Measurements from ENCODE around the gene RAB11FIP4.

Gene RAB11FIP4

DNA sequence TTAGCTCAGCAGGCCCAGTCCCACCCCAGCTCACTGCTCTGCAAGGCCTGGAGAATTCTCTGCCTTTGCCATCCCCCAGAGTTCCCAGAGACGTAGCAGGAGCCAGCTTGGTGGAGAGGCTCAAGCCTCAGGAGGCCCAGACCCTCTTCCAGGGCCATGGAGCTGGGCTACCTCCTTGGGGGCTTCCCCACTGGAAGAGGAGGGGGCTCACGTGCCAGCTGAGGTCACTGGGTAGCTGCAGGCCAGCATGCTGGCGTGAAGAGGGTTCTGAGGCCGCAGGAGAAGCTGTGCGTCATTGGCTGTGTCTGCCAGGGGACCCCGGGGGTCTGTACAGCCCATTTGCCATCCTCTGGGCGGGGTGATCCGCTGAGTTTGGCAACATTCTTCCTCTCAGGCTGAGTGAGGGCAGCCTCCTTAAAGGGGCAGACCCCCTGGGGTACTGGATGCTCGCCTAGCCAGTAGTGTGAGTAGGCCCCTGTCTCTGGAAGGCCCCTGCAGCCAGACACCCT, 131.6 kb downstream of the RAB11FIP4 start:
- Histone ChIP-seq H3K9me3 (ENCODE audit: control insufficient read depth, insufficient read depth, low read depth, low read length) (peaks cover 2% of the 10 kb centered on the region; the same call in 1 of the 2 replicates), H3K27ac (ENCODE audit: low read depth, low read length) (no peak overlapping the region), H3K9ac (ENCODE audit: low read length) (no peak overlapping the region), H3K4me3 (ENCODE audit: low read depth, low read length) (no peak overlapping the region), H3K27me3 (ENCODE audit: control insufficient read depth, insufficient read depth, low read length) (no peaks in the 10 kb centered on the region), H3K4me1 (ENCODE audit: control insufficient read depth, insufficient read depth, low read length) (no peaks in the 10 kb centered on the region; the same call in 1 of the 2 replicates), H3K36me3 (ENCODE audit: control insufficient read depth, insufficient read depth, low read length) (peaks cover 30% of the 10 kb centered on the region)

DNA sequence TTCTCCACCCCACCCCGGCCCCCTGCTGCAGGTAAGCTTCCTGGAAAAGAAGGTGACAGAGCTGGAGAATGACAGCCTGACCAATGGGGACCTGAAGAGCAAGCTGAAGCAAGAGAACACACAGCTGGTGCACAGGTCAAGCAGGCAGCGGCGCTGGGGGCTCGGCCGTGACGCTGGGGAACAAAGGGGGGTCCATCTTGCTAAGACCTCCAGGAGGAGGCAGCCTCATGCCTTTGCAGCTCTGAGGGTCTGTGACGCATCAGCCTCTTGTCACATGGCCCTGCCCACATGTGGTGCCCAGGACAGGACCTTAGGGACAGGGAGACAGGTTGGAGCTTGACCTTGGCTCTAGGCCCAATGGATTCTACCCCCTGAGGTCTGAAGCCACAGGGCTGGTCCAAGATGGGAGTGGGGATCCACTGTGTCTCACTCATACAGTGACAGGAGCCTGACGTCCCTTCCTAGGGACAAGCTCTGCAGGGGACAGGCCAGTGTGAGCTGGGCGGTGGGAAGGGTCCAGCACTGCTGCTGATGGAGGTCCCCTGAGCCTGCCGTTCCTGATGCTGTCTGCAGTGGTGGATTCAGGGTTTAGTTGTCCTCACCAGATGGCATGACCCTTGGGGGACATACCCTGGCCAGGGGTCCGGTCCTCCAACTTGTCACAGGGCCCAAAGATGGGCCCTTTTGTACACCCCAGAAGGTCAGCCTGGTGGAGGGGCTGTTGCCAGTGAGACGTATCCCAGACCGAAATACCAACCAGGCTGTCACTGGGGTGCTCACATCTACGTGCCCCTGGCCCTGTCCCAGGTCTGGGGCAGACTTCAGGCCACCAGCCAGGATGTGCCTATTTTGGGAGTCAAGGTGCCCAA, 132.6 kb downstream of the RAB11FIP4 start:
- no peak overlapping the region for H3K27ac ChIP-seq (ENCODE audit: low read depth, low read length)
- H3K4me3 ChIP-seq (ENCODE audit: low read depth, low read length), result no peak overlapping the region
- peaks cover 40% of the 10 kb centered on the region for H3K36me3 ChIP-seq (ENCODE audit: control insufficient read depth, insufficient read depth, low read length)
- H3K9ac ChIP-seq (ENCODE audit: low read length), result no peak overlapping the region
- peaks cover 2% of the 10 kb centered on the region; the same call in 1 of the 2 replicates for H3K9me3 ChIP-seq (ENCODE audit: control insufficient read depth, insufficient read depth, low read depth, low read length)
- no peaks in the 10 kb centered on the region for H3K27me3 ChIP-seq (ENCODE audit: control insufficient read depth, insufficient read depth, low read length)
- H3K4me1 ChIP-seq (ENCODE audit: control insufficient read depth, insufficient read depth, low read length), result no peaks in the 10 kb centered on the region; the same call in 1 of the 2 replicates

GRCh38 chr17:31524926-31525800, 133.7 kb downstream of the RAB11FIP4 start:
- Histone ChIP-seq H3K27ac (ENCODE audit: low read depth, low read length) (no peak overlapping the region), H3K36me3 (ENCODE audit: control insufficient read depth, insufficient read depth, low read length) (peaks cover 51% of the 10 kb centered on the region), H3K4me3 (ENCODE audit: low read depth, low read length) (no peak overlapping the region), H3K9me3 (ENCODE audit: control insufficient read depth, insufficient read depth, low read depth, low read length) (peaks cover 2% of the 10 kb centered on the region; the same call in 1 of the 2 replicates), H3K9ac (ENCODE audit: low read length) (no peak overlapping the region), H3K4me1 (ENCODE audit: control insufficient read depth, insufficient read depth, low read length) (no peaks in the 10 kb centered on the region; the same call in 1 of the 2 replicates), H3K27me3 (ENCODE audit: control insufficient read depth, insufficient read depth, low read length) (no peaks in the 10 kb centered on the region)

DNA sequence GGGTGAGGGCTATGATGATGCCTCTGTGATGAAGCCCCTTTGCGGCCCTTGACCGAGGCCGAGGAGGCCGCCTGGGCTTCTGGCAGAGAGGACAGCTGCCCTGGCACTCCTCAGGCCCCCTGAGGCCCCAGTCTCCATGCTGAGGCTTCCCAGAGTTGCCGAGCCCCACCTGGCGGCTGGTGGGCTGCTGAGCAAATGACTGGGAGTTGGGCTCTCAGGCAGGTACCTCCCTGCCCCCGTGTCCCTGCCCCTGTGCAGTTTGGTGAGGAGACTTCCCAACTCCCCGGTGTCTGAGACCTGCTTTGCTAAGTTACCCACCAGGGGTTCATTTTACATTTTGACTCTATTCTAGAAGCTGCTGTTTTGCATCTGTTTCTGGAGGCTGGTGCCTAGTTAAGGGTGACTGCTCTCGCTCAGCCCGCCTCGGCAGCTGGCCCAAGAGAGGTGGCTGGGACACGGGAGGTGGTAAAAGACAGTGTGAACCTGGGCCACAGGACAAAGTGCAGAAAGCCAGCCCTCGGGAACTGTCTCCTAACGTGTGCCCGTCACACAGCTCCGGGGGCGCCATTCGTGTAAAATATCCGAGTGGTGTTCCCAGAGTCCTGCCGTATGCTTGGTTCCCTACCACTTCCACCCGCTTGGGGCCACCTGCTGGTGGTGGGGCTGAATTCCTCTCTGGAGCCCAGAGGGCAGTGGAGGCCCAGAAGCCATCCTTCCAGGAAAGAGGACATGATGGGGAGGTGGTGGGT, 134.5 kb downstream of the RAB11FIP4 start:
- Histone ChIP-seq H3K27ac (ENCODE audit: low read depth, low read length) (no peak overlapping the region), H3K27me3 (ENCODE audit: control insufficient read depth, insufficient read depth, low read length) (no peaks in the 10 kb centered on the region), H3K9me3 (ENCODE audit: control insufficient read depth, insufficient read depth, low read depth, low read length) (peaks cover 2% of the 10 kb centered on the region; the same call in 1 of the 2 replicates), H3K9ac (ENCODE audit: low read length) (no peak overlapping the region), H3K36me3 (ENCODE audit: control insufficient read depth, insufficient read depth, low read length) (peaks cover 59% of the 10 kb centered on the region), H3K4me1 (ENCODE audit: control insufficient read depth, insufficient read depth, low read length) (no peaks in the 10 kb centered on the region; the same call in 1 of the 2 replicates), H3K4me3 (ENCODE audit: low read depth, low read length) (no peak overlapping the region)

DNA sequence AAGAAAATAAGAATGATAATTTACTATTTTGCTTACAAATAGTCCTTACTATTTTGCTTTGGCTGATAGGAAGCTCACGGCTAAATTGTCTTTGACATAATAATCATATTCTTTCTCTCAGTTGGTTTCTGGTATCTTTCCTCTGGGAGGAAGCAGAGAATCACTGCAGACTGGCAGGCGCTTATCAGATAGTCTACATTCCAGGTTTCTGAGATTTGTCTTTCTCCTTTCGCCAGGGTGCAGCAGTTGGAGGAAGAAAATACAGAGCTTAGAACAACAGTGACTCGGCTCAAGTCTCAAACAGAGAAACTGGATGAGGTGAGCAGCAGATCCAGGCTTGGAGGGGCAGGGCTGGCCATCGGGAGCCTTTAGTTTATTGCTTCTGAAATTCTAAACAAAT, 136.1 kb downstream of the RAB11FIP4 start:
- no peak overlapping the region for H3K9ac ChIP-seq (ENCODE audit: low read length)
- H3K27me3 ChIP-seq (ENCODE audit: control insufficient read depth, insufficient read depth, low read length), result no peaks in the 10 kb centered on the region
- H3K27ac ChIP-seq (ENCODE audit: low read depth, low read length), result no peak overlapping the region
- H3K4me1 ChIP-seq (ENCODE audit: control insufficient read depth, insufficient read depth, low read length), result no peaks in the 10 kb centered on the region; the same call in 1 of the 2 replicates
- peaks cover 67% of the 10 kb centered on the region for H3K36me3 ChIP-seq (ENCODE audit: control insufficient read depth, insufficient read depth, low read length)
- no peak overlapping the region for H3K4me3 ChIP-seq (ENCODE audit: low read depth, low read length)
- H3K9me3 ChIP-seq (ENCODE audit: control insufficient read depth, insufficient read depth, low read depth, low read length), result peaks cover 2% of the 10 kb centered on the region; the same call in 1 of the 2 replicates

- Histone ChIP-seq H3K9me3 (ENCODE audit: control insufficient read depth, insufficient read depth, low read depth, low read length) (peaks cover 2% of the 10 kb centered on the region; the same call in 1 of the 2 replicates), H3K27ac (ENCODE audit: low read depth, low read length) (no peak overlapping the region), H3K9ac (ENCODE audit: low read length) (no peak overlapping the region), H3K36me3 (ENCODE audit: control insufficient read depth, insufficient read depth, low read length) (peaks cover 59% of the 10 kb centered on the region), H3K4me1 (ENCODE audit: control insufficient read depth, insufficient read depth, low read length) (peaks cover 4% of the 10 kb centered on the region; the same call in 1 of the 2 replicates), H3K27me3 (ENCODE audit: control insufficient read depth, insufficient read depth, low read length) (no peaks in the 10 kb centered on the region), H3K4me3 (ENCODE audit: low read depth, low read length) (no peak overlapping the region)
These were observed 136.9 kb downstream of the RAB11FIP4 start for GRCh38 chr17:31528291-31528874.

- Histone ChIP-seq H3K9ac (ENCODE audit: low read length) (no peak overlapping the region), H3K36me3 (ENCODE audit: control insufficient read depth, insufficient read depth, low read length) (peaks cover 48% of the 10 kb centered on the region), H3K27me3 (ENCODE audit: control insufficient read depth, insufficient read depth, low read length) (no peaks in the 10 kb centered on the region), H3K4me3 (ENCODE audit: low read depth, low read length) (no peak overlapping the region), H3K27ac (ENCODE audit: low read depth, low read length) (no peak overlapping the region), H3K9me3 (ENCODE audit: control insufficient read depth, insufficient read depth, low read depth, low read length) (no peaks in the 10 kb centered on the region), H3K4me1 (ENCODE audit: control insufficient read depth, insufficient read depth, low read length) (peaks cover 9% of the 10 kb centered on the region; the same call in 1 of the 2 replicates)
These were observed 138.4 kb downstream of the RAB11FIP4 start for GRCh38 chr17:31529841-31530251.

DNA sequence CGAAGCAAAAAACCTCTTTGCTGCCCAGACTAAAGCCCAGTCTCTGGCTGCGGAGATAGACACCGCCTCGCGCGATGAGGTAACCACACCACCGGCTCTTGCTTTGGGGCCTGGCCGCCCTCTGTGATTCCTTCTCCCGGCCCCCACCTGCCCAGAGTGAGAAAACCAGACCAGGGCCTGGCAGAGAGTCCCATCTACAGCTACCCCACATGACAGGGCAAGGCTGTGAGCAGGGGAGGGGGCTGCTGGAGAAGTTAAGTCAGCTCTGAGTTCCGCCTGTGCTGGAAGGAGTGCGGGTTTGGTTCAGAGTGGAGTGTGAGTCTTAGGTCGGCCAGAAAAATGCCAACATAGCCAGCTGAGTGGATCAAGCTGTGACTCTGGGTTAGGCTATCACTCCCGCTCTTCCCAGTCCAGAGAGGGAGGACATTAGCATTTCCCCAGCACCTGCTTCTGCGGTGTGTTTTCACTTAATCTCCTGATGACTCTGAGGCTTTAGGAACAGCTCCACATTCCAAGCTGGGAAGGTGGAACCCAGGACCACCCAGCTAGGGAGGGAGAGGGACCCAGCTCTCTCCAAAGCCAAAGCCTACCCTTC, 139.0 kb downstream of the RAB11FIP4 start:
- Histone ChIP-seq H3K4me1 (ENCODE audit: control insufficient read depth, insufficient read depth, low read length) (peaks cover 9% of the 10 kb centered on the region; the same call in 1 of the 2 replicates), H3K9ac (ENCODE audit: low read length) (no peak overlapping the region), H3K36me3 (ENCODE audit: control insufficient read depth, insufficient read depth, low read length) (peaks cover 48% of the 10 kb centered on the region)

DNA sequence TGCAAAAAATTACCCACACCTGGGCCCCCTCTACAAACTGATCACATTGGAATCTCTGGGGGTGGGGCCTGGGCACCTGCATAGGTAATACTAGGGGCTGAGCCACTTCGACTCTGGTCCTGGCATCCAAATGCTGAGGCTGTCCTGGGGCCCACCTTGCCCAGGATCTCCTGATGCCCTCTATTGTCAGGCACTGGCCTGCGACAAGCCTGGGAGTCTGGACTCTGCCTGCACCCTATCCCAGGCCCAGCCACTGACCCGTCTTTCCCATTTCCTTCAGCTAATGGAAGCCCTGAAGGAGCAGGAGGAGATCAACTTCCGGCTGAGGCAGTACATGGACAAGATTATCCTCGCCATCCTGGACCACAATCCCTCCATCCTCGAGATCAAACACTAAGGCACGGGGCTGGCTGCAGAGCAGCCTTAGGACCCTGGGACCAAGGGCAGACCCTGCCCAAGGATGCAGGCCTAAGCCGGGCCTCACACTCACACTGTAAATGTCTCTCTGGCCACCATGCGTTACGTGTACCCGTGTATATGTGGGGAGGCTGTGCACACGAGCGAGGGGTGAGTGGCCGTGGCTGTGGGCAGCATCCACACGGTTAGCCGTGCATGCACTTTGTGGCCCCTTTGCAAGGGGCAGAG, 140.0 kb downstream of the RAB11FIP4 start:
- Histone ChIP-seq H3K36me3 (ENCODE audit: control insufficient read depth, insufficient read depth, low read length) (peaks cover 45% of the 10 kb centered on the region), H3K9ac (ENCODE audit: low read length) (no peak overlapping the region), H3K27me3 (ENCODE audit: control insufficient read depth, insufficient read depth, low read length) (no peaks in the 10 kb centered on the region), H3K9me3 (ENCODE audit: control insufficient read depth, insufficient read depth, low read depth, low read length) (no peaks in the 10 kb centered on the region), H3K4me1 (ENCODE audit: control insufficient read depth, insufficient read depth, low read length) (peaks cover 9% of the 10 kb centered on the region; the same call in 1 of the 2 replicates), H3K27ac (ENCODE audit: low read depth, low read length) (no peak overlapping the region), H3K4me3 (ENCODE audit: low read depth, low read length) (no peak overlapping the region)

More for the DNA sequence above, 139.0 kb downstream of the RAB11FIP4 start:
- no peaks in the 10 kb centered on the region for H3K9me3 ChIP-seq (ENCODE audit: control insufficient read depth, insufficient read depth, low read depth, low read length)
- no peak overlapping the region for H3K27ac ChIP-seq (ENCODE audit: low read depth, low read length)
- H3K4me3 ChIP-seq (ENCODE audit: low read depth, low read length), result no peak overlapping the region
- no peaks in the 10 kb centered on the region for H3K27me3 ChIP-seq (ENCODE audit: control insufficient read depth, insufficient read depth, low read length)
